ENCODE results near the gene CLCN4. TPM values are rescaled to one million over a fixed set of nuclear protein-coding genes. Genes with fewer than 3 reads are reported as not detected.

CLCN4 gene
- total RNA-seq, 1 donor from 2014 or later, result 13.8 TPM

DNA sequence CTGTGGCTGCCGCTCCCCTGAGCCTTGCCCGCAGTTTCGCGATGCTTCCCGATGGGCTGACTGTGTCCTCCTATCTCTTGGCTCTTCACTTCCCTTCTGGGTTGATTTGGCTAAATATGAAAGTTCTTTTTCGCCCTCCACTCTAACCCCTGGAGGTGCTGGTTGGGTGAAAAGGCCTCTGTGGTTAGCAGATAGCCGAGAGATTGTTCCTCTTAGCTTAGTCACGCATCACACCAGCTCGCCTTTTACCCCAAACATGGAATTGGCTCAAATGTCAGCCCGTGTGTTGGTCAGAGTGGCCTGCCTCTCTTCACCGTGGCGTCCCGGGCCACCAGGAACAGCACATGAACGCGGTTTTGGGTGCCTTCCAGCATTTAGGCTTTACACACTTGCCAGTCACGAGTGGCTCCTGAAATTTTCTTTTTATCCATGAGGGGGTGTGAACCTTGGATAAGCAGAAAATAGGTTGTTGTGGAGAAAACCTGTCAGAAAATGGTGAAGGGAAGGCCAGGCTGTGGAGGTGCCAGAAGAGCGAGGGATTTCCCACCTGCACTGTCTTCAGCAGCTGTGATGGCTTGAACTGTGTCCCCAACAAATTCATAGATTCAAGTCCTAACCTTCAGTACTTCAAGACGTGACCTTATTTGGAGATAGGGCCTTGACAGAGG is 8.9 kb downstream of the CLCN4 start:
- H3K9me3 ChIP-seq, result no peaks in the 10 kb centered on the region
- DNase-seq, result peak; percentile 57
- H3K4me1 ChIP-seq, result no peaks in the 10 kb centered on the region
- TF ChIP-seq, protein P1, sequence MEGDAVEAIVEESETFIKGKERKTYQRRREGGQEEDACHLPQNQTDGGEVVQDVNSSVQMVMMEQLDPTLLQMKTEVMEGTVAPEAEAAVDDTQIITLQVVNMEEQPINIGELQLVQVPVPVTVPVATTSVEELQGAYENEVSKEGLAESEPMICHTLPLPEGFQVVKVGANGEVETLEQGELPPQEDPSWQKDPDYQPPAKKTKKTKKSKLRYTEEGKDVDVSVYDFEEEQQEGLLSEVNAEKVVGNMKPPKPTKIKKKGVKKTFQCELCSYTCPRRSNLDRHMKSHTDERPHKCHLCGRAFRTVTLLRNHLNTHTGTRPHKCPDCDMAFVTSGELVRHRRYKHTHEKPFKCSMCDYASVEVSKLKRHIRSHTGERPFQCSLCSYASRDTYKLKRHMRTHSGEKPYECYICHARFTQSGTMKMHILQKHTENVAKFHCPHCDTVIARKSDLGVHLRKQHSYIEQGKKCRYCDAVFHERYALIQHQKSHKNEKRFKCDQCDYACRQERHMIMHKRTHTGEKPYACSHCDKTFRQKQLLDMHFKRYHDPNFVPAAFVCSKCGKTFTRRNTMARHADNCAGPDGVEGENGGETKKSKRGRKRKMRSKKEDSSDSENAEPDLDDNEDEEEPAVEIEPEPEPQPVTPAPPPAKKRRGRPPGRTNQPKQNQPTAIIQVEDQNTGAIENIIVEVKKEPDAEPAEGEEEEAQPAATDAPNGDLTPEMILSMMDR (IDR thresholded peaks at IDR 0.05), result no peak
- no peaks in the 10 kb centered on the region for H3K27me3 ChIP-seq (ENCODE audit: low read depth)
- no peaks in the 10 kb centered on the region for H3K36me3 ChIP-seq
- no peak overlapping the region for H3K4me3 ChIP-seq
- peak; percentile 39 to 64 for ATAC-seq
- intact Hi-C loops (cut with DNase I), result no loop called here
- no peak overlapping the region for H3K27ac ChIP-seq

DNA sequence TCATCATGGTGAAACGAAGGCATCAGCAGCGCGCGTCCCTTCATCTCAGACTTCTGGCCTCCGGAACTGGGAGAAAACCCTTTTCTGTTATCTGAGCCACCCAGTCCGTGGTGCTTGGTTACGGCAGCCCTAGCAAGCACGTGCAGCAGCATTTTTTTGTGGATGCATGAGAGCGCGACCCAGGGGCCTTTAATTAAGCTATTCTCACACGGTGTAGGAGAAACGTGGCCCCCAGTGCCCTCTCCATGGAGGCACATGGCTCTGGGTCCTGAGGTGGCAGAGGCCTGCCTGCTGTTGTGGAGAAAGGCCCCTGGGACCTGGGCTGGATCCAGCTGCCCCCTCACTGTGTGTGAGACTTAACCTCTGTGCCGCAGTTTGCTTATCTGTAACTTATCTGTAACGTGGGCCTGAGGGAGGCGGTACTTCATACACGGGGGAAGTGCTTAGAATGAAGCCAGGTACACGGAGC is 9.5 kb downstream of the CLCN4 start:
- Histone ChIP-seq H3K27me3 (ENCODE audit: low read depth) (no peaks in the 10 kb centered on the region), H3K27ac (no peak overlapping the region), H3K4me3 (no peak overlapping the region), H3K36me3 (no peaks in the 10 kb centered on the region), H3K4me1 (no peaks in the 10 kb centered on the region), H3K9me3 (no peaks in the 10 kb centered on the region)
- ATAC-seq (no peak), DNase-seq (no peak)
- intact Hi-C loops (cut with DNase I), result no loop called here
- TF ChIP-seq, protein P1 (IDR thresholded peaks at IDR 0.05), result no peak

DNA sequence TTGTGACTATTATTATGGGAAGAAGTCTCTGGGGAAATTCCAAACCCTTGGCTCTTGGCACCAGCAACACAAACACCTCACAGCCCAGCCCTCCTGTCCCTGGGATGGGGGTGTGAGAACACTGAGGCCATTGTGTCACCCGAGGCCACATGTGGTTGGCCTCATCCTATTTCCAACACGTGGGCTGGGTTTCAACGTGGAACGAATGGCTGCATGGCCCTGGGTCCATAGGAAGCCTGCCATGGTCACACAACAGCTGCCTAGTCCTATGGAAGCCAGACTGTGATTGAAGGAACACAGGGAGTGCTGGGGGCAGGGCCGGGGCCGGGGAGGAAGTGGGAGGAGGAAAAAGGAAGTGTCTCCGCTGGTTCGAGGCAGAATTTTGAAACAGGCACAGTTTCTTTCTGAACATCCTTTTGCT is 10.0 kb downstream of the CLCN4 start:
- intact Hi-C loops (cut with DNase I), result no loop called here
- peak; percentile 66 for DNase-seq

DNA sequence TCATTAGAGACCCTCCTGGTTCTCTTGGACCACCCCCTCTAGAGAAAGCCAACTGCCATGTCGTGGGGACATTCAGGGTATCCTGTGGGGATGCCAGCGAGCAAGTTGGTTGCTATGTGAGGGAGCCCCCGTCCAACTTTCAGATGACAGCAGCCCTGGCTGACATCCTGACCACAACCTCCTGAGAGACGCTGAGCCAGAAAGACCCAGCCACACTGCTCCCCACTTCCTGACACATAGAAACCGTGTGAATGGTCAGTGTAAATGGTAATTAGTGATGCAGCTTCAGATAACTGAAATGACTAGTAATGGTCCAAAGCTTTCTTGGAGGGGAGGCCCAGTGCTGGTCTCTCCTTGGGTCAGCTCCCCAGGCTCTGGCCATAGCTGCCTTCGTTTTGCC is 10.8 kb downstream of the CLCN4 start:
- H3K9me3 ChIP-seq, result no peaks in the 10 kb centered on the region
- TF ChIP-seq, protein P1 (IDR thresholded peaks at IDR 0.05), result no peak
- no peak overlapping the region for H3K4me3 ChIP-seq
- no peaks in the 10 kb centered on the region for H3K4me1 ChIP-seq
- no peak for DNase-seq
- ATAC-seq, result no peak
- no peaks in the 10 kb centered on the region for H3K27me3 ChIP-seq (ENCODE audit: low read depth)
- no peak overlapping the region for H3K27ac ChIP-seq
- intact Hi-C loops (cut with DNase I), result no loop called here
- no peaks in the 10 kb centered on the region for H3K36me3 ChIP-seq

More for the DNA sequence above, 10.0 kb downstream of the CLCN4 start:
- peak; percentile 57 to 84 for ATAC-seq
- Histone ChIP-seq H3K4me3 (no peak overlapping the region), H3K4me1 (no peaks in the 10 kb centered on the region), H3K36me3 (no peaks in the 10 kb centered on the region), H3K9me3 (no peaks in the 10 kb centered on the region), H3K27me3 (ENCODE audit: low read depth) (no peaks in the 10 kb centered on the region), H3K27ac (no peak overlapping the region)
- TF ChIP-seq, protein P1 (IDR thresholded peaks at IDR 0.05), result no peak

DNA sequence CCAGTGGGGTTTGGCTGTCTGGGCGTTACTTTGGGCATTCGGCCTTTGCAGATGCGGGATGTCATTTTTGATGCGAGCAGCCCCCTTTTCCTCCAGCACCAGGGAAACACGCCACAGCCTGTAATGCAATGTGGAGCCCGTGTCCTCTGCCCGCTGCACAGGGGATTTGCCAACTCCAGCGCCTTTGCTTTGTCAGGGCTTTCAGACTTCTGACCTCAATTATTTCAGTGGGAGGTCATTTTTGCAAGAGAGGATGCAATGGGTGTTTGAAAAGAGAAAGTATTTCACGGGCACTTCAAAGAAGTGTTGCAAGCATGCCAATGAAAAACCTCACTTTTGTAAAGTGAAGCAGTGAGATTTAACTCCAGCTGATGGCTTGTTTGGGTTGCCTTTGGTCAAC is 11.5 kb downstream of the CLCN4 start:
- no peaks in the 10 kb centered on the region for H3K36me3 ChIP-seq
- no peaks in the 10 kb centered on the region for H3K4me1 ChIP-seq
- no peaks in the 10 kb centered on the region for H3K9me3 ChIP-seq
- H3K4me3 ChIP-seq, result no peak overlapping the region
- no peak overlapping the region for H3K27ac ChIP-seq
- H3K27me3 ChIP-seq (ENCODE audit: low read depth), result no peaks in the 10 kb centered on the region
- peak; percentile 56 for DNase-seq
- TF ChIP-seq, protein P1 (IDR thresholded peaks at IDR 0.05), result no peak
- peak; percentile 25 to 44 for ATAC-seq
- intact Hi-C loops (cut with DNase I), result no loop called here

All from lower lobe of right lung (tissue), 2 donors.